ENCODE measurements around the gene GADD45G. TPM values are rescaled to one million over a fixed set of nuclear protein-coding genes. Genes with fewer than 3 reads are reported as not detected.

Gene GADD45G
- polyA plus RNA-seq, 4 donors, result 2.7 to 5.4 (median 3.3) TPM

DNA sequence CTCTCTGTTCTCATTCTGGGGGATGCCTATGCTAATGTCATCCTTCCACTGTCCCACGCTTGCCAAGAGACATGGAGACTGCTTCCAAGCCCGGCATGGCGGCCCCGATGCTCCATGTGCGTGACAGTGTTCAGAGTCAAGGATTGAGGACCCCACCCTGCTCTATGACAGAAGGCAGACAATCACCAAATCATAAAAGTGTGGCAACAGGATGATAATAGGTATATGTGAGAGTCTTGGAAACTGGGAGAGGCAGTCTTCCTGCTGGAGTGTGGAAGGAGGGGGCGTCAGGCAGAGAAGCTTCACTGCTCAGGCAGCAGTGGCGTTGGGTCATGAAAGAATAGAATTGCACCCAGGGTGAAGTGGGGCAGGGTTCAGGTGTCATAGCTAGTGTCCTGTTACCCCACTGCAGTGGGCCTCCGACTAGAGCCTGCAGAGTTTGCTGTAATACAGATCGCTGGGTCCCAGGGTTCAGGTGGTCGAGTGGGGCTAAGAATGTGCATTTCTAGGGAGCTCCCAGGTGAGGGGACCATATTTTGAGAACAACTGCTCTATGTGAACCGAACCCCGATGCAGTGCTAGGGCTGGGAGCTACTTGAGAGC, 12.5 kb upstream of the GADD45G start:
- no peak for DNase-seq (ENCODE audit: low read depth in 4 of 4, low spot score in 3 of 4)

DNA sequence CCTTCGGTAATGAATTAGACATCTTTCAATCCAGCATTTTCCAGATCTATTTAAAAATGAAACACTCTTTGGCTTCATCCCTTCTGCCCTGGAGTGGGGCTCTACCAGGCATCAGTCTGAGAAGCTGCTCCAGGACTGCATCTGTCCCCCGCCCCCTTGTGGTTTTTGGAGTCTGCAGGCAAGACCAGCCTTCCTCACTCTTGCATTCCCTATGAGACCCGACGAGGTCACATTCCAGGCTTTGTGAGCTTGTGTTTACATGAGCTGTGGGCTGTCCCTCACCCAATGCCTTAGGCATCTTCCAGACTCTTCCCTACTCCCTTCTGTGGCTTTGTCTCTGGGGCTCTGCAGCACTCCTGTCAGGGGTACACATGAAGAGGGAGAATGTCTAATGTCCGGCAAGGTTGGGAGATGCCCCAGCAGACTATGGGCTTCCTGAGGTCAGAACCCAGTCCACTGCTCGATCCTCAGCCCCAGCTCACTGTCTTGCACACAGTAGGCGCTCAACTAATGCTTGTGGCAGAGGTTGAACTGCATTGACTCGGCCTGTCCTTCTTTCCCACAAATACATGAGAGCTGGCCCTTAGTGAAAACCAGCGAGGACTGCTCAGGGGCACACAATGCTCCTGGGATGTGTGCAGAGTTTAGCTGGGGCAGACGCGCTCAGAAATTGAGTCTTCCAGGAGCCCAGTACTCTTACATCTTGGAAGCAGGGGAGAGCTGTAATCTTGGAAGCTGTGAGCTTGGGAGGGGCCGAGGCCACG, 11.7 kb upstream of the GADD45G start:
- no peak for DNase-seq (ENCODE audit: low read depth in 4 of 4, low spot score in 3 of 4)

DNA sequence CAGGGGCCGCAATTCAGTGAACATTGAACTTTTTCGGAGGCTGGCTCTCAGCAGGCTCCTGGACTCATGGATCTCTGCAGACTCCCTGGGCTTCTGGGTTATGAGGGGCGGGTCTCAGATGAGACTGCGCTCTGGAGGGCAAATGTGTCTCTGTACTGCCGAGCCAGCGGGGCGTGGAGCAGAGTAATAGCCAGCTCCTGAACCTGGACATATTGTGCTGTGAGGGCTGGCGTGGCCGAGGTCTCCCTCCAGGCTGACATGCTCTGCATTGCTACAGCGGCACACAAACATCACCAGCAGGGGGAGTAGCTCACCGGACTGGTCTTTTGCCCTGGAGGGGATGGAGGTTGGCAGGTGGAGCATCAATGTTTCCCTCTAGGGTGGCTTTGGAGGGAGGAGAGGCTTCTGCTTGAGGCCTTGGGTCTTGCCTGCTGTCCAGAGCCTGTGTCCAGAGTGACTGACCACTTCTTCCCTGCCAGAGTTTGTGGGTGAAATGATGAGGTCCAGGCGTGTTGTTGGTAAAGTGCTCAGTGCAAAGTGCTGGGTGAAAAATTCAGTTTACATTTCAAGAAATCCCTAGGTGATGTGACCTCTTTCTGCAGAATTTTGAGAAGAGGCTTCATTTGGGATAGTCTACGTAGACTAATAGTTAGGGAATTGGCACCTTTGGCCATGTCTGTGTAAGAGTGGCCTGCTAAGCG, 10.9 kb upstream of the GADD45G start:
- DNase-seq (ENCODE audit: low read depth in 4 of 4, low spot score in 3 of 4), result no peak

DNA sequence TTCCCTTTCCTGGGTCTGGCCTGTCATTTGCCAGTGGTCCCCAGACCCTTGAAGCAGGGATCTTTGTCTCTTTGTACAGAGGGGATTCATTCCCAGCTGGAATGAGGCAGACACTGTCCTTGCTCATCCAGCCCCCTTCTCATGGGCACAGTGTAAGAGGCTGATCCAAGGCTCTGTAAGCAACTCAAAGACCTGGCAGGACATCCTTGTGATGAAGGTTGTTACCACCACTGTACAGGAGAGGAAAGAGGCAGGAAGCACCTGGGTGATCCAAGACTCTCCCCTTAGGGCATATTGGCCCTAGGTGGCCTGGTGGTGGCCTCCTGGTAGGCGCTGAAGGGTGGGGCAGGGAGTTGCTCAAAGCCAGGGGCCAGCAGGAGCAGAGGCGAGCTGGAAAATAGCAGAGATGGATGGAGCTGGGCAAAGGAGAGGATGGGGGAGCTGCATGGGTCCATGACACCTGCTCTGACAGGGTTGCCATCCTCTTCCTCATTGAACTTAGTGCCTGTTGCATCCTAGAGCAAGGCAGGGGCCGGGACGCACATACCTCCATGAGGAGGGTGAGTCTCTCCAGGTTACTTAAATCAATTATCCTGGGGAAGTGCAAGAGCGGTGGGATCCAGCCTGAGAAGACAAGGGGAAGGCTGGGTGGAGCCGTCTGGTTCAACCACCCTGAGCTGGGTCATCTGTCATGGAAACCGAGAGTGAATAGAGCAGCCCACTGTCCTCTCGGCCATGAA, 9.8 kb upstream of the GADD45G start:
- DNase-seq (ENCODE audit: low read depth in 4 of 4, low spot score in 3 of 4), result no peak

DNA sequence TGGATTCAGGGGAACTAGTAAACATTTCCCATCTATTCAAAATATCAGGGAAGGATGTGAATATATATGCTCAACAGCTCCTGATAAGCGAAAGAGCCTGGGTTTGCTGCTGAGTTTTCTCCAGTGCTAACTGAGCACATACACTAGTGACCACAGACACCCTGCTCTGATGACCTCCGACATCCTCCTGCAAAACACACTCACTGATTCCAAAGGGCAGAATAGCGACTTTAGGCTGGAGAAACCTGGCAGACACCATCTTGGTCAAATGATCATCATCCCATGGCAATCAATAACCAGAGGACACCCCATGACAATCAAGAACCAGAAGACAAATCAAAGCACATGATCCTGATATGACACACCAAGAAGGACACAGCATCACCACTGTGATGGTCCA, 9.2 kb upstream of the GADD45G start:
- no peak for DNase-seq (ENCODE audit: low read depth in 4 of 4, low spot score in 3 of 4)

DNA sequence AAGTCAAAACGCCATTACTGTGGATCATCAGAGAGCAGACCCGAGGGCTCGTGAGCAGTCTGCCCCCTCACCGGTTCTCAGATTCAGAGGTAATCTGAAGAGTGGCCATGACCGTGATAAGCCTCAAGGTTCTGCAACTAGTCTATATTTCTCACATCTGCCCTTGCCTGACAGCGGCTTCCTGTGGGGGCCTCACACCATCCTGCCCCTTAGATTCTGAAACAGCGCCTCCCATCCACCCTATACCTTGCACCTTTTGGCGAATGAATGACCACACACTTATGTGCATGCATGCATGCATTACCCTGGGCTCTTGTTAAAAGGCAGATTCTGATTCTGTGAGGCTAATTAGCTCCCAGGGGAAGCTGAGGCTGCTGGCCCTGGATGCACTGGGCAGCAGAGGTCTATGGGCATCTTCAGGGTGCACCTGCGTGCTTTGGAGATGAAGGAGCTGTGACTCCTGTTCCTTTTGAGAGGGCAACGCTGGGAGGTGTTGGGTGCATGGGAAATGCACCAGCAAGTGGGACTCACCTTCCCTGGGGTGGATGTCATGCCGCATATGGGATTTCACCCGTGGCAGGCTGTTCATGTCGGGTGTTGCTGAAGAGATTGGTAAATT, 7.8 kb upstream of the GADD45G start:
- no peak for DNase-seq (ENCODE audit: low read depth in 4 of 4, low spot score in 3 of 4)

DNA sequence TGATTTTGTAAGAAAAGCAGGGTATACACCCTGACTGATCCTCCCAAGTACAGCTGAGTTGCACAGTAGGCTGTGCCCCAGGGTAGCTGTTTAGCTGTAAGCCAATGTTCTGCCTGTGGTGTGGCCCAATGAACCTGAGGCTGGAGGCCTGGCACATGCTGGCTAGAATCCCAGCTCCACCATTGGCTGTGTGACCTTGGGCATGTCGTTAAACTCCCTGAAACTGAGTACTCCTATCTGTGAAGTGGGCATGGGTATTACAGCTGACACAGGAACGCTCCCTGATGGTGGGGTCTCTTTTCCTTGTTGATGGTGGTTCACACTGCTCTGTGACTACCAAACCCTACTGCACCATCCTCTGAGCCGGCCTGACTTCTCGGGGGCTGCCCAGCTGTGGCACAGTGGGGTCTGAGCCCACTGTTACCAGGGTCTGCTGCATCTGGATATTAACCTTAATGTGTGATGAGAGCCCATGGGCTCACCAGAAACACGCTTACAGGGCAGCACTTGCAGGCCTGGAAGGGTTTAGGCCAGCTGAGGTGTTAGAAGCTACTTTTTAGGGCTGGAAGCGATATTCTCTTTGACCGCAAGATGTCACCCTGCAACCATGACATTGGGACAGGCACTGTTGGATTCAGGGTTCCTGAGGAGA, 7.0 kb upstream of the GADD45G start:
- DNase-seq (ENCODE audit: low read depth in 4 of 4, low spot score in 3 of 4), result peak in 3 of 4 donors; percentile 62 to 65 (median 65)

DNA sequence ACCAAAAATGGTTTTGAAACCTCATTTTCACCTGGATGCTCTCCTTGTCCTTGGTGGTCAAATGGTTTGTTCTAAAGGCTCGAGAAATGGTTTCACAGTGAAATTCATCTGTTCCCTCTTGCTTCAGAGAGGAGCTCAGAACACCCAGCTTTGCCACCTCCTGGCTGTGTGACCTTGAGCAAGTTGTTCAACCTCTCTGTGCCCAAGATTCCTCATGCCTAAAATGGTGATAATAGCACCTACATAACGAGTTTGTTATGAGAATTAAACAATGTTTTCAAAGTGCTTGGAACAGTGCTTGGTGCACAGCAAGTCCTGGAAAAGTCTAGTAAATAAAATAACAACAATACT, 6.5 kb upstream of the GADD45G start:
- no peak for DNase-seq (ENCODE audit: low read depth in 4 of 4, low spot score in 3 of 4)

DNA sequence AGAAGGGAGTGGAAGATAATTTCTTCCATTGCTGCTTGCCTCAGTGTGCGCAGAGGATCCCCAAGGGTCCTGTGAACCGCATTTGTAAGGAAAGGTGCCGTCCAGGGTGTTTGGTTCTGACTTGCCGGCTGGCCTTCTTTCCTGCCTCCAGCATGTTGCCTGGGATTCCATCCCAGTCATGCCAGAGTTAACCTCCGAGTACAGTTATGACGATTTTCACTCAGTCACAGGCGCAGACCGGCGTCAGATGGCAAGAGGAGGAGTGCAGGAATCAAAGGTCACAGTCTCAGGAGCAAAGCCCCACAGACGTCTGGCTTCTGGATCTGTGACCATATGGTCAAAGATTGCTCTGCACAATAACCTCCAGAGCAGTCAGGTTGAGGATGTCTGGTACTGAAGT, 5.9 kb upstream of the GADD45G start:
- DNase-seq (ENCODE audit: low read depth in 4 of 4, low spot score in 3 of 4), result no peak

DNA sequence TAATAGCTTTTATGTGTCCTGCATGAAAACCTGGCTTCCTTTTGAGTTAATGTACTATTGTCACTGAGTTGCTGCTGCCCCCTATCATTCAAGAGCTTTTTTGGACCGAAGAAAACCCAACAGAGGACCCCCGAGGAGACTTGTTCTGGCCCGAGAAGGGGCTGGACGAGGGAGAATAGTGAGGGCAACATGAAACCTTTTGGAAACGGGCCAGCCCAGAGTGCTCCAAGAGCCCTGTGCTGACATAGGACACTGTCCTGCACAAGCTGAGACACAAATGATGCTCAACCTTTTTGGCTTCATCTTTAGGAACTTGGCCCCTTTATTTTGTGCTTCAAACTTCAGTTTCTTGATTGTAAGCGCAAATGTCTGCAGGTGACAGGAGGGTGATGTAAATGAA, 4.0 kb upstream of the GADD45G start:
- no peak for DNase-seq (ENCODE audit: low read depth in 4 of 4, low spot score in 3 of 4)

DNA sequence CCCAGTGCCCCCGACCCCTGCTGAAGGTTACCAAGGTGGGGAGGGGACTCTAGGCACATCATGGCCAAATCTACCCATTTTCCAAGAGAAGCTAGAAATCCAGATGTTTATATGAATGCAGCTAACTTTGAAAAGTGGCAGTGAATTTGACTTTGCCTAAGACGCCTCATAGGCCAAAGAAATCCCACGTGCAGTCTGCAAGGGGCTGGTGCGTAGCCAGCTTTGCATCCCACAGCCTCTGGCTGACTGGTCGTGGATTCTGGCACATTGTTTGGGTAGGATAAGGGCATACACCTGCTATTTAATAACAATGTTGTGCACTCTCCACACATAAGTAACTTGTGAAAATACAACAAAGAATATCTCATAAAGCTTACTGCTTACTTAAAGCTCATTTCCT, 3.5 kb upstream of the GADD45G start:
- DNase-seq (ENCODE audit: low read depth in 4 of 4, low spot score in 3 of 4), result no peak

DNA sequence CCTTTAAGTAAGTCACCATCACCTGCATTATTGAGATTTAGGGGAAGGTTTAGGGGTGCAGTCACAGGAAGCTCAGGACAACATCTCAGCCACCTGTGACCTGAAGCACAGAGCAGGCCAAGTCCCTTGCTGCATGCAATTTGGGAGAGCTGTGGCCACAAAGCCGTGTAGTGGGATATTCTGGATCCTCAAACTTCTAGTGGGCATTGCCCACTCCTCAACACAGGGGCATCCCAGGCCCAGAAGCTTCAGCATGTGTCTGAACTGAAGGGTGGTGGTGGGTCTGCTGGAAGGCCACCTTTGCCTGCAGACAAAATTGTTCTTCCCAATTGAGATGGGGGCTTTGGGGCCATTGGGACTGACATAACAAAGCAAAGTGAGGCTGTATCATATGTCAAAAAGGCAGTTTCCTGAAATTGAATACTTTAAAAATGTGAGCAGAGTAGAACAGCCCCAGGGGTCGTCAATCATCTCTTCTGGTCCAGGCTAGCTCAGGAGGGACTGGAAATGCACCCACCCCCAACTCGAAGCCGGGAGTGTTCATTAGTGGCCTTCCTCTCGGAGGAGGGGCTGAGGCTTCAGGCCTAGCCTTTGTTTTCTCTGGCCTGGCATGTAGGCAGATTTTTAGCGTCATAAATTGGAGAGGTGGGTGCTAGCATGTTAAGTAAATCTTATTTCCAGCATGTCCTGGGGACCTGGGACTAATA, 2.8 kb upstream of the GADD45G start:
- DNase-seq (ENCODE audit: low read depth in 4 of 4, low spot score in 3 of 4), result no peak

DNA sequence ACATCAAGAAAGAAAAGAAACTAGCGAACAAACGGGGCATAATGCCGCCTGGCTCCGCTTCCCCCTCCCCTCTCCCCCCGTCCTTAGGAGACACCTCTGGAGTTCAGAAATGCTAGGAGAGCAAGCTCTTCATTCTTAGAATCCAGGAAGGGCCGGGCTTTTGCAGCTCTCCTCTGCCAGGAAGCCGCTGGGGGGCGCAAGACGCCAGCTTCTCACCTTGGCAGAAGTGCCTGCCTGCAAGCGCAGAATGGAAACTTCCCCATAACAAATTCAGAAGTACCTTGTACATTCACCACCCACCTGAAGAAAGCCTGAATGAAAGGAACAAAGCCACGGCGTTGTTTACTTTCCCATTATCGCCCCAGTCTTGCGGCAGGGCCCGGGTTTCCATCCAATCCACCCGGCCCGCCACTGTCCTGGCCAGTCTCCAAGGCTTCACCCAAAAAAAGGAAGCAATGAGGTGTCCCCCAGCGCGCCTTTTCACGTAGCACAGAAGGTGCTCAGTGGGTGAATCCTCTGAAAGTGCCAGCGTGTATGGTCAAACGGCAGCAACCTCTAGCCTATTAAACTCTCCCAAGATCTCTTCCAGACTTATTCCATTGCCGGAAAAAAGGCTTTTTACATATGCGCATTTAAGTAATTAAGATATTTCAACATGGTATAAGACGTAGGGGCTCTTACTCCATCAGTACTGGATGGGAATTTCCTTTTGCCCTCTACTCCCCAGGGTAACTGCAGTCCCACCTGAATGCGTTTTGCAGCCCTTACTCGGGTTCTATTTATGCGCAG, 1.6 kb upstream of the GADD45G start:
- peak; percentile 79 to 84 (median 82) for DNase-seq (ENCODE audit: low read depth in 4 of 4, low spot score in 3 of 4)

DNA sequence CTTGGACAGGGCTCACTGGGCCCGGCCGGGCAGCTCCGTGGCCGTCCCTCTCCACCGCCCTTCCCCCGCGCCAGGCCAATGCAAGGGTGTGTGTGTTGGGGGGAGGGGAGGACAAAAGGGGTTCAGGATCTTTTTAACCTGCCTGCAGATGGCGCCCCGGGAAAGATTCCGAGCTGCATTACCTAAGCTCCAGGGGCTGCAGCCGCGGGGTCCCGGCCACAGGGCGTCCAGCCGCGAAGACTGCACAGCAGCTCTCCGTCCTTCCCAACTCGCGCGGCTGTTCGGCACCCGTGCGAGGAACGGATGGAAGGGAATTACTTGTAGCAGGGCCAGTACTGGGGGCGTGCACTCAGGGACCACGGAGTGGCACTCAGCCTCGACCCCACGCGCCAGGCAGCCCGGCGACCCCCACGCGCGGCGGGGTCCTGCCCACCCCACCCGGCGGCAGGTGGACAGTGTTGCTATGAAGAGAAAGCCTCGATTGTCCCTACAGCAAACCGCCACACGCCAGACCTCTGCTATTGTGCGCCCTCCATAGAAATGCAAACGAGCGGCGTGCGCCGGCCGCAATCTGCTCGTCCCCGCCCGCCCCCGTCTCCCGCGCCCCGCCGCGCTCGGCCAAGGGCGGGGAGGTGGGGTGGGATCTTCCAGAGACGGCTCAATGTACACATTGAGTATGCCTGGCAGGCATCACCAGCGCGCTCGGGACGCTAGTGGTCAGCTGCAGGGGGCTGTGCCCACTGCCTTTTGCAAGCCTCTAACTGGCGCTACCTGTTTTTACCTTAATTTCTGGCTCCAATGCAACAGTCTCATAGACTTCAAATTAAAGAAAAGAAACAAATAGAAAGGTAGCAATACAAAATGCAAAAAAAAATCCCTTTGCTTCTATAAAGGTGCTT, 796 bp upstream of the GADD45G start:
- peak in 1 of 4 donors; percentile 72 for DNase-seq (ENCODE audit: low read depth in 4 of 4, low spot score in 3 of 4)

DNA sequence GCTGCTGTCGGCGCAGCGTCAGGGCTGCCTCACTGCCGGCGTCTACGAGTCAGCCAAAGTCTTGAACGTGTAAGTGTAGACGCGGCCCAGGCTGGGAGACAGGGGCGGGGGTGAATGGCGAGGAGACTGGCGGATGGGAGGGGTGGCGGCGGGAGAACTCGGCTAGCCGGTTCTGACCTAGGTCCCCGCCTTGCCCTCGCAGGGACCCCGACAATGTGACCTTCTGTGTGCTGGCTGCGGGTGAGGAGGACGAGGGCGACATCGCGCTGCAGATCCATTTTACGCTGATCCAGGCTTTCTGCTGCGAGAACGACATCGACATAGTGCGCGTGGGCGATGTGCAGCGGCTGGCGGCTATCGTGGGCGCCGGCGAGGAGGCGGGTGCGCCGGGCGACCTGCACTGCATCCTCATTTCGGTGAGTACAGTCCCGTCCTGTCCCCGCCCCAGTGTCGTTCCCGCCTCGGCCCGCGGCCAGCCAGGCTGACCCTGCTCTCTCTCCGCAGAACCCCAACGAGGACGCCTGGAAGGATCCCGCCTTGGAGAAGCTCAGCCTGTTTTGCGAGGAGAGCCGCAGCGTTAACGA, 745 bp downstream of the GADD45G start:
- DNase-seq (ENCODE audit: low read depth in 4 of 4, low spot score in 3 of 4), result no peak

DNA sequence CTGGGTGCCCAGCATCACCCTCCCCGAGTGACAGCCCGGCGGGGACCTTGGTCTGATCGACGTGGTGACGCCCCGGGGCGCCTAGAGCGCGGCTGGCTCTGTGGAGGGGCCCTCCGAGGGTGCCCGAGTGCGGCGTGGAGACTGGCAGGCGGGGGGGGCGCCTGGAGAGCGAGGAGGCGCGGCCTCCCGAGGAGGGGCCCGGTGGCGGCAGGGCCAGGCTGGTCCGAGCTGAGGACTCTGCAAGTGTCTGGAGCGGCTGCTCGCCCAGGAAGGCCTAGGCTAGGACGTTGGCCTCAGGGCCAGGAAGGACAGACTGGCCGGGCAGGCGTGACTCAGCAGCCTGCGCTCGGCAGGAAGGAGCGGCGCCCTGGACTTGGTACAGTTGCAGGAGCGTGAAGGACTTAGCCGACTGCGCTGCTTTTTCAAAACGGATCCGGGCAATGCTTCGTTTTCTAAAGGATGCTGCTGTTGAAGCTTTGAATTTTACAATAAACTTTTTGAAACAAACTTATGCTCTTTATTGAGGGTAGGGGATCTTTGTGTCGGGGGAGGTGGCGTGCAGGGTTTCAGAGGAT, 1.3 kb downstream of the GADD45G start:
- no peak for DNase-seq (ENCODE audit: low read depth in 4 of 4, low spot score in 3 of 4)

DNA sequence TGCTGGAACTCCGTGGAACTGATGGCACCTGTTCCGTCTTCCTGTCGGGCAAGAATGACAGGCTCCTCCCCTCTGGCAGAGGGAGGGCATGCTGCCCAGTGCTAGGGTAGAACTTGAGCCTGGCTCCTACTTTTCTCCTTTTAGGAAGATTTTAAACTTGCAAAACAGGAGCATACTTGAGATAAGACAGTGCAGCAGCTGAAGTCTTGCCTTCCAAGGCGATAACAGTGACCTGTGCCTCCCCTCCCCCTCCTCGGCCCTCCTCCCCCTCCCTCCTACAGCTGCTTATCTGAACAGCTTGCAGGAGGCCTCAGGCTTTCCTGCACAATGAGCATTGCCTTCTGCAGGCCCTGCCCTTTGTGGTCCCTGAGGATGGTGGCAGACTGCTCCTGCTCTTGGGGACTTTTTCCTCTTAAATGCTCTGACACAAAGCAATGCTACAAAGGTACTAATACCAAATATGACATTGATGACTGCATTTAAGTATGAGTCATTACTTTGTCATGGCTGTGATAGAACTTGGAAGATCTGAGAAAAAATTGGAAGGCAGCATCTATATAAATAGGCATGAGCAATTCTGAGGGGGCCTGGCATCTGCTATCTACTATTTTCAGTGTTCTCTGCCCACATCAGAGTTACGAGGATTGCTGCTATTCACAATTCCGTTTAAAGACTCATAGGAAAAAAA, 2.0 kb downstream of the GADD45G start:
- no peak for DNase-seq (ENCODE audit: low read depth in 4 of 4, low spot score in 3 of 4)

Data from right renal pelvis (tissue), 4 donors.